GM12878 (cell line): Measurements from ENCODE around the gene NKAIN1. TPM values are rescaled to one million over a fixed set of nuclear protein-coding genes. Genes with fewer than 3 reads are reported as not detected.

Experiments used
- ATAC-seq: fragments of 200-7000 bp; cut with Tn5 transposase; 3 replicates; pipeline ENCODE4 v1.9.1; 2020; ENCODE audit warnings: mild to moderate bottlenecking, moderate library complexity
- BruUV-seq: library from RNA; stranded (reverse); fragments of 400-500 nt; replicated peaks from 2 replicates; lab custom pipeline; 2021; lab: Mats Ljungman, UMichigan
- CTCF ChIA-PET: fragments of 300-600 bp; sonication (Branson Sonifier 250); formaldehyde crosslinking; extraction: SDS; loops from one replicate; lab custom pipeline; 2021; ENCODE audit warnings: inconsistent platforms; lab: Yijun Ruan, JAX
- POLR2A ChIA-PET: fragments of 350-600 bp; formaldehyde crosslinking; extraction: SDS; loops from one replicate; lab custom pipeline; 2021; ENCODE audit warnings: inconsistent platforms; lab: Charles Lee
- RAD21 ChIA-PET: fragments of 300-600 bp; sonication (Branson Sonifier 250); formaldehyde crosslinking; loops from one replicate; lab custom pipeline; 2023; ENCODE audit warnings: antibody characterized with exemption; ENCODE audit not compliant: unreplicated experiment; lab: Charles Lee
- SMC1A ChIA-PET: fragments of 300-600 bp; sonication (Branson Sonifier 250); formaldehyde crosslinking; loops from one replicate; lab custom pipeline; 2023; ENCODE audit not compliant: unreplicated experiment, uncharacterized antibody; lab: Charles Lee
- DNase-seq: peaks from one replicate; pipeline ENCODE4 v3.0.0-alpha.2; 2011; ENCODE audit warnings: low read depth, low spot score
- FAIRE-seq: peaks from 3 replicates; lab custom pipeline; 2011; peaks lifted over from hg19 to GRCh38; lab: Jason Lieb, UNC
- H2AFZ ChIP-seq: 2 replicates; pipeline ENCODE4 v1.6.0; 2011; ENCODE audit warnings: low read depth, low read length, control low read depth; ENCODE audit not compliant: control insufficient read depth
- H3K27ac ChIP-seq: 2 replicates; pipeline ENCODE4 v1.5.1; 2011; ENCODE audit warnings: control low read depth; ENCODE audit not compliant: control insufficient read depth, insufficient read depth
- H3K27me3 ChIP-seq, 2 experiments: replicated peaks in 1 of 2; 2 replicates each; pipeline versions ENCODE4 v1.6.0 to v1.6.1; 2011; ENCODE audit warnings: low read length in 1 of 2; ENCODE audit not compliant: control insufficient read depth in 2 of 2, insufficient read depth in 2 of 2
- H3K36me3 ChIP-seq, 2 experiments: 2 replicates each; pipeline ENCODE4 v1.5.1; 2011; ENCODE audit warnings: low read length in 1 of 2; ENCODE audit not compliant: control insufficient read depth in 2 of 2, insufficient read depth in 2 of 2
- H3K4me1 ChIP-seq: 2 replicates; pipeline ENCODE4 v1.6.1; 2011; ENCODE audit warnings: mild to moderate bottlenecking, low read length, moderate library complexity, mixed read lengths; ENCODE audit not compliant: control insufficient read depth, insufficient read depth
- H3K4me2 ChIP-seq: 2 replicates; pipeline ENCODE4 v1.6.0; 2011; ENCODE audit warnings: control low read depth; ENCODE audit not compliant: control insufficient read depth, insufficient read depth
- H3K4me3 ChIP-seq: fragments of 200-600 bp; sonication (generic); 2 replicates; pipeline ENCODE4 v1.5.1; 2016
- H3K79me2 ChIP-seq: 2 replicates; pipeline ENCODE4 v1.6.0; 2011; ENCODE audit warnings: low read length; ENCODE audit not compliant: control insufficient read depth, insufficient read depth
- H3K9ac ChIP-seq: 2 replicates; pipeline ENCODE4 v1.8.0; 2011; ENCODE audit warnings: low read length, control low read depth, mixed read lengths; ENCODE audit not compliant: control insufficient read depth, insufficient read depth
- H3K9me3 ChIP-seq: replicated peaks from 3 replicates; pipeline ENCODE4 v1.5.1; 2011; ENCODE audit warnings: mild to moderate bottlenecking, low read length; ENCODE audit not compliant: control insufficient read depth, insufficient read depth
- H4K20me1 ChIP-seq: 2 replicates; pipeline ENCODE4 v1.6.0; 2011; ENCODE audit not compliant: control insufficient read depth, insufficient read depth
- CBFB ChIP-seq: IDR thresholded peaks from 2 replicates; pipeline ENCODE4 v1.6.1; 2016; ENCODE audit warnings: antibody characterized with exemption, low read depth
- CBX3 ChIP-seq: fragments of 200-600 bp; sonication (generic); IDR thresholded peaks from 2 replicates; pipeline ENCODE4 v1.6.1; 2016; ENCODE audit warnings: low read depth, borderline replicate concordance
- ESRRA ChIP-seq: IDR thresholded peaks from 2 replicates; pipeline ENCODE4 v1.6.1; 2012; ENCODE audit warnings: mild to moderate bottlenecking, low read length, improper control_type of control experiment
- FOXM1 ChIP-seq: IDR thresholded peaks from 2 replicates; pipeline ENCODE4 v1.6.1; 2012; ENCODE audit warnings: low read depth, mild to moderate bottlenecking, inconsistent platforms, low read length, moderate library complexity
- HCFC1 ChIP-seq: fragments of 150-350 bp; IDR thresholded peaks from 2 replicates; pipeline ENCODE4 v1.6.1; 2014; ENCODE audit warnings: low read length
- NFXL1 ChIP-seq: fragments of 450-650 bp; IDR thresholded peaks from 2 replicates; pipeline ENCODE4 v1.6.1; 2017; ENCODE audit warnings: antibody characterized with exemption, mild to moderate bottlenecking, borderline replicate concordance
- NRF1 ChIP-seq: conservative IDR thresholded peaks from 2 replicates; pipeline ENCODE4 v1.6.1; 2011; ENCODE audit warnings: mild to moderate bottlenecking, low read depth, low read length, improper control_type of control experiment
- RFX5 ChIP-seq: IDR thresholded peaks from 2 replicates; pipeline ENCODE4 v1.6.1; 2011; ENCODE audit warnings: low read depth, low read length, improper control_type of control experiment
- SMC3 ChIP-seq: IDR thresholded peaks from 2 replicates; pipeline ENCODE4 v1.6.1; 2011; ENCODE audit warnings: low read length, improper control_type of control experiment, borderline replicate concordance
- STAT3 ChIP-seq: IDR thresholded peaks from 2 replicates; pipeline ENCODE4 v1.6.1; 2011; ENCODE audit warnings: low read depth, low read length, improper control_type of control experiment
- TCF3 ChIP-seq: IDR thresholded peaks from 2 replicates; pipeline ENCODE4 v1.6.1; 2012; ENCODE audit warnings: low read depth, mild to moderate bottlenecking, low read length, borderline replicate concordance; ENCODE audit not compliant: insufficient read depth
- WRNIP1 ChIP-seq: IDR thresholded peaks from 2 replicates; pipeline ENCODE4 v1.6.1; 2011; ENCODE audit warnings: low read depth, low read length, improper control_type of control experiment, borderline replicate concordance
- WGBS: methylation state at CpG from one replicate; pipeline ENCODE4 v1.1.6; 2016; ENCODE audit warnings: low lambda C conversion rate; ENCODE audit not compliant: insufficient replicate concordance, insufficient coverage; ENCODE audit errors: missing lambda C conversion rate; 5-methylcytosine and 5-hydroxymethylcytosine counted together
- in situ Hi-C: fragments of 300-500 bp; cut with MboI; formaldehyde crosslinking; loops from 9 replicates; pipeline ENCODE4 v1.14.3; 2018; ENCODE audit warnings: mixed read lengths
- intact Hi-C: fragments of 100-400 bp; cut with micrococcal nuclease; formaldehyde crosslinking; loops from one replicate; pipeline ENCODE4 v1.14.2; 2022; ENCODE audit not compliant: unreplicated experiment
- polyA plus RNA-seq, 11 experiments: library from polyadenylated mRNA; depleted of rRNA in 4 of 11; unstranded in 6 of 11; stranded (reverse) in 5 of 11; fragments of >200 nt; fragmentation: Nextera tagmentation in 4 of 11; fragmentation: Illumina TruSeq in 1 of 11; extraction: Ambion mirVana in 4 of 11; extraction: Trizol in 1 of 11; gene quantifications; 1 replicate in 1 of 11; 2 replicates in 10 of 11; pipeline versions ENCODE4 v1.2.1 to v1.2.3, GENCODE V29; 2011 to 2016; ENCODE audit warnings: inconsistent platforms in 2 of 11, missing spikeins in 2 of 11, low read depth in 1 of 11
- total RNA-seq, 4 experiments: library from RNA; depleted of rRNA in 3 of 4; stranded (reverse); fragments of >200 nt in 3 of 4; fragmentation: Illumina TruSeq in 1 of 4; extraction: Trizol in 1 of 4; gene quantifications; 2 replicates each; pipeline versions ENCODE4 v1.2.1 to v1.2.3, GENCODE V29; 2013 to 2021
- TF ChIP-seq, protein P1 (sequence below): fragments of 450-650 bp; formaldehyde crosslinking; IDR thresholded peaks from 2 replicates; pipeline ENCODE4 v1.4.0; 2022; ENCODE audit warnings: mild to moderate bottlenecking, moderate library complexity

NKAIN1 gene
- total and polyA plus RNA-seq, 10 of the 15 experiments (the other 5 are each of a cell fraction or from before 2014, with no cell fraction given), result not detected

DNA sequence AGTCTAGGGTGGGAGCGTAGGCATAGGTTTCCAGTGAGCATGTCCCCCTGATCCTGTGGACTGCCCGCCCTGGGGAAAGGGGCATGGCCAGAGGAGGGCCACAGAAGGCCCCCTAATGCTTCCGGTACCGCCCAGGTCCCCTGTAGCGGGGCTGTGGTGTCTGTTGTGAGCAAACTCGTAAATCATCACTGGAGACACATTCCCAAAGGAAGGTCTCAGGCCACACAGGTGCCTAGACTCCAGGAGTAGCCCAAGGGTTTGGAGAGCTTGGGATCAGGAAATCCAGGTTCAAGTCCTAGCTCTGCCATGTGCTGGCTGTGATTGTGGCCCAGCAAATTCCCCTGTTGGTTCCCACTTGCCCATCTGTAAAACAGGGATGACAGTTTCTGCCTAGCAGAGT, 20.2 kb downstream of the NKAIN1 start:
- POLR2A ChIA-PET, result no interaction called here
- in situ Hi-C loops, result no loop called here
- WGBS, result 30% methylated on average over 6 of the region's 6 CpGs

More for the DNA sequence above, 20.2 kb downstream of the NKAIN1 start:
- CTCF ChIA-PET, result no interaction called here
- no peak for FAIRE-seq
- no peaks in the 10 kb centered on the region for H3K9me3 ChIP-seq
- H3K27me3 ChIP-seq, result no peaks in the 10 kb centered on the region
- TF ChIP-seq CBX3 (no peak), SMC3 (no peak), RFX5 (no peak), FOXM1 (no peak), TCF3 (no peak), NRF1 (no peak), STAT3 (no peak), WRNIP1 (no peak), ESRRA (no peak), HCFC1 (no peak), CBFB (no peak), NFXL1 (no peak)
- TF ChIP-seq, protein P1, sequence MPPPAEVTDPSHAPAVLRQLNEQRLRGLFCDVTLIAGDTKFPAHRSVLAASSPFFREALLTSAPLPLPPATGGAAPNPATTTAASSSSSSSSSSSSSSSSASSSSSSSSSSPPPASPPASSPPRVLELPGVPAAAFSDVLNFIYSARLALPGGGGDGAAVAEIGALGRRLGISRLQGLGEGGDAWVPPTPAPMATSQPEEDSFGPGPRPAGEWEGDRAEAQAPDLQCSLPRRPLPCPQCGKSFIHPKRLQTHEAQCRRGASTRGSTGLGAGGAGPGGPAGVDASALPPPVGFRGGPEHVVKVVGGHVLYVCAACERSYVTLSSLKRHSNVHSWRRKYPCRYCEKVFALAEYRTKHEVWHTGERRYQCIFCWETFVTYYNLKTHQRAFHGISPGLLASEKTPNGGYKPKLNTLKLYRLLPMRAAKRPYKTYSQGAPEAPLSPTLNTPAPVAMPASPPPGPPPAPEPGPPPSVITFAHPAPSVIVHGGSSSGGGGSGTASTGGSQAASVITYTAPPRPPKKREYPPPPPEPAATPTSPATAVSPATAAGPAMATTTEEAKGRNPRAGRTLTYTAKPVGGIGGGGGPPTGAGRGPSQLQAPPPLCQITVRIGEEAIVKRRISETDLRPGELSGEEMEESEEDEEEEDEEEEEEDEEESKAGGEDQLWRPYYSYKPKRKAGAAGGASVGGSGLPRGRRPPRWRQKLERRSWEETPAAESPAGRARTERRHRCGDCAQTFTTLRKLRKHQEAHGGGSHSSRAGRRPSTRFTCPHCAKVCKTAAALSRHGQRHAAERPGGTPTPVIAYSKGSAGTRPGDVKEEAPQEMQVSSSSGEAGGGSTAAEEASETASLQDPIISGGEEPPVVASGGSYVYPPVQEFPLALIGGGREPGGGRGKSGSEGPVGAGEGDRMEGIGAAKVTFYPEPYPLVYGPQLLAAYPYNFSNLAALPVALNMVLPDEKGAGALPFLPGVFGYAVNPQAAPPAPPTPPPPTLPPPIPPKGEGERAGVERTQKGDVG (CRISPR knock-in tag), result no peak
- TF ChIP-seq, all 136 proteins: peak for 0
- intact Hi-C loops, result no loop called here
- H2AFZ ChIP-seq, result no peak overlapping the region
- no peak overlapping the region for H3K27ac ChIP-seq
- DNase-seq (no peak), ATAC-seq (no peak)
- no peaks in the 10 kb centered on the region for H3K36me3 ChIP-seq
- H3K4me3 ChIP-seq, result no peak overlapping the region
- ChIA-PET SMC1A (no interaction called here), RAD21 (no interaction called here)
- H3K79me2 ChIP-seq, result no peaks in the 10 kb centered on the region
- BruUV-seq, result no TSS peak
- no peaks in the 10 kb centered on the region for H3K4me1 ChIP-seq
- H4K20me1 ChIP-seq, result no peaks in the 10 kb centered on the region
- no peak overlapping the region for H3K9ac ChIP-seq
- no peak overlapping the region for H3K4me2 ChIP-seq
